SHP77 treated with DMSO at 0.1 percent for 48 hours (cell line): ENCODE measurements around the gene MRPL4.

Source experiments
- DNase-seq: peaks from one replicate; lab custom pipeline; 2025; lab: John Stamatoyannopoulos, UW

Gene MRPL4

DNA sequence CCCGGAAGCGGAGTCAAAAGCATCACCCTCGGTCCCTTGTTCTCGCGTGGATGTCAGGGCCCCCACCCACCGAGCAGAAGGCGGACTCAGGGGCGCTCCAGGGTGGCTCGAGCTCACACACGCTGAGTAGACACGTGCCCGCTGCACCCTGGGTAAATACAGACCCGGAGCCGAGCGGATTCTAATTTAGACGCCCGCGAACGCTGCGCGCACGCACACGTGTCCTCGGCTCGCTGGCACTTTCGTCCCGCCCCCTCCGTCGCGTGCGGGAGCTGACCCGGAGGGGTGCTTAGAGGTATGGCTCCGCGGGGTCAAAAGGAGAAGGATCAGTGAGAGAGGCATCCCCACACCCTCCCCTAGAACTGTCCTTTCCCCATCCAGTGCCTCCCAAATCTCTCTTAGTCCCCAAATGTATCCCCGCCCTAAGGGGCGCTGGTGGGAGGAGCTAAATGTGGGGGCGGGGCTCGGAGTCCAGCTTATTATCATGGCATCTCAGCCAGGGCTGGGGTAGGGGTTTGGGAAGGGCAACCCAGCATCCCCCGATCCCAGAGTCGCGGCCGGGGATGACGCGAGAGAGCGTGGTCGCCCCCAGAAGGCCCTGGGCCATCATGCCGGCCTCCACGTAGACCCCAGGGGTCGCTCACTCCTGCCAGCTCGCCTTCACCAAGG lies 37.3 kb downstream of the MRPL4 start:
- peak; percentile 66 for DNase-seq

DNA sequence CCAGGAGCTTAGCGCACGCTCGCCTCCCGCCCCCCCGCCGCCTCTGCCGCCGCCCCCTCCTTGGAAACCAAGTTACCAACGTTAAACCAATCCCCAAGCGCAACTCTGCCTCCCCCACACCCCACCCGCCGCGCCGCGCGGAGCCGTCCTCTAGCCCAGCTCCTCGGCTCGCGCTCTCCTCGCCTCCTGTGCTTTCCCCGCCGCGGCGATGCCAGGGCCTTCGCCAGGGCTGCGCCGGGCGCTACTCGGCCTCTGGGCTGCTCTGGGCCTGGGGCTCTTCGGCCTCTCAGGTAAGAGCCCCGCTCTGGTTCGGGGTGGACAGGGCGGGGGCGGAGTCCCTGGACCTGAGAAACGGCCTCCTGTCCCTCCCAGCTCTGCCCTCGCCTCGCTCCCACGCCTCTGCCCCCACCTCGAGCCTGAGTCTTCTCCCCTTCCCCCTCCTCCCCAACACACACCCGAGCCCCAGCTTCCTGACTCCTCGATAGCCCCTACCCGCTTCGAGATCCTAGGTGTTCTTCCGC lies 37.9 kb downstream of the MRPL4 start, which contains the start of gene ICAM5:
TSS of gene ICAM5 (plus strand) at position 117 of the 521 bp plus-strand sequence. CDS start at position 209, 92 bp downstream.
- DNase-seq, result no peak

DNA sequence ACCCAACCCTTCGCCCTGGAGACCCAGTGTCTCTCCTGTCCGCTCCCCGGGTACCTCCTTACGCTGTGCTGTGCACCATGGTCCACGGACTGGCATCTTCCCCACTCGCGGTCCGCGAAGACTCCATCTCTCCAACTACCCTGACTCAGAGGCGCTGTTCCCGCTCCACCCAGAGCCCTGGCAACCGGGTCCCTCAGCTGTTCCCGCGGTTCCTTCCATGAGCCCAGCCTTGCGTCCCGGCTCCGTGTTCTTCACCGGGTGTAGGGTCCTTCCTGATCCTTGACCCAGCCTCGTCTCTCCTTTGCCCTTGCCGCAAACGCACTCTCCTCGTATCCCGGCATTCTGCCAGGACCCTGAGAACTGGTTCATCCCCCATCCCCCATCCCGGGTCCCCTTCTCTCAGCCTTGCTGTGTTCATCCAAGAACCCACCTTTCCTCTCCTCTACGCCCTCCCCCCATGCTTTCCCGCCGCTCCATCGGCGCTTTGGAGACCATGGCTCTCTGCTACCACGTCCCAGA lies 38.4 kb downstream of the MRPL4 start:
- no peak for DNase-seq

DNA sequence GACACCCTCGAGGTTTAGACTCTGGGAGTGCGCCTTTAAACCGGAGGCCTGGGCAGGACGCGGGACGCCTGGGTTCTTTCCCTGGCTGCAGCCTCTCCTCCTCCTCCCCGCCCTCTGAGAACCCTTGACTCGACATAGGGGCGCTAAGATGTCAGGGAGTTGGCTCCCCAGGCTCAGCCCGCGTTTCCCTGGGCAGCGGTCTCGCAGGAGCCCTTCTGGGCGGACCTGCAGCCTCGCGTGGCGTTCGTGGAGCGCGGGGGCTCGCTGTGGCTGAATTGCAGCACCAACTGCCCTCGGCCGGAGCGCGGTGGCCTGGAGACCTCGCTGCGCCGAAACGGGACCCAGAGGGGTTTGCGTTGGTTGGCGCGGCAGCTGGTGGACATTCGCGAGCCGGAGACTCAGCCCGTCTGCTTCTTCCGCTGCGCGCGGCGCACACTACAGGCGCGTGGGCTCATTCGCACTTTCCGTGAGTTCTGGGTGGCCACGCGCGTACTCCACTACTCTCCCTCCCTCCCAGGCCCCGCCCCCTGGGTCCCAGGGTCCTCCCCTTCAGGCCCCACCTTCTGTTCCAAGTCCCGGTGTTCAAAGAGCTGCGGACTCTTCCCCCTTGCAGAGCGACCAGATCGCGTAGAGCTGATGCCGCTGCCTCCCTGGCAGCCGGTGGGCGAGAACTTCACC lies 39.0 kb downstream of the MRPL4 start:
- no peak for DNase-seq

DNA sequence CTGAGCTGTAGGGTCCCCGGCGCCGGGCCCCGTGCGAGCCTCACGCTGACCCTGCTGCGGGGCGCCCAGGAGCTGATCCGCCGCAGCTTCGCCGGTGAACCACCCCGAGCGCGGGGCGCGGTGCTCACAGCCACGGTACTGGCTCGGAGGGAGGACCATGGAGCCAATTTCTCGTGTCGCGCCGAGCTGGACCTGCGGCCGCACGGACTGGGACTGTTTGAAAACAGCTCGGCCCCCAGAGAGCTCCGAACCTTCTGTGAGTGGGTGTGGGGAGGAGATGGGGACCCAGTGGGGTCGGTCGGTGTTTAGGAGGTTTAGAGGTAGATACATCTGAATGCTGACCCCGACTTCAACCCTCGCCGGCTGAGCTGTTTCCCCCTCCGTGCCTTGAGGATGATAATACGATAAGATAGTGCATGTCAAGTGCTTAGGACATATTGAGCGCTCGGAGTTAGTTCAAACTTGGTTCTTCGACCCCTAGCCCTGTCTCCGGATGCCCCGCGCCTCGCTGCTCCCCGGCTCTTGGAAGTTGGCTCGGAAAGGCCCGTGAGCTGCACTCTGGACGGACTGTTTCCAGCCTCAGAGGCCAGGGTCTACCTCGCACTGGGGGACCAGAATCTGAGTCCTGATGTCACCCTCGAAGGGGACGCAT lies 39.7 kb downstream of the MRPL4 start:
- no peak for DNase-seq

DNA sequence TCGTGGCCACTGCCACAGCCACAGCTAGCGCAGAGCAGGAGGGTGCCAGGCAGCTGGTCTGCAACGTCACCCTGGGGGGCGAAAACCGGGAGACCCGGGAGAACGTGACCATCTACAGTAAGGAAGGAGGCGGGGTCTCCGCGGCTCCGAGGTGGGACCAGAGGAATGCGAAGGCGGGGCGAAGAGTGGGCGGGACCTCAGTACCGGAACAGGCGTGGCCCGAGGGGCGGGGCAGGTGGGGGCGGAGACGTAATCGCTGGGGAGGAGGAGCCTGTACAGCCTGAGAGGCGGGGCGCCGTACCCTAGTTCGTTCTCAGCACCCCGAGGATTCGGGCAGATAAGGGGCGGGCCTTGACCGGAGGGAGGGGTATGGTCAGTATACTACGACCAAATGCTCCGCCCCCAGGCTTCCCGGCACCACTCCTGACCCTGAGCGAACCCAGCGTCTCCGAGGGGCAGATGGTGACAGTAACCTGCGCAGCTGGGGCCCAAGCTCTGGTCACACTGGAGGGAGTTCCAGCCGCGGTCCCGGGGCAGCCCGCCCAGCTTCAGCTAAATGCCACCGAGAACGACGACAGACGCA lies 40.3 kb downstream of the MRPL4 start:
- DNase-seq, result peak; percentile 55

DNA sequence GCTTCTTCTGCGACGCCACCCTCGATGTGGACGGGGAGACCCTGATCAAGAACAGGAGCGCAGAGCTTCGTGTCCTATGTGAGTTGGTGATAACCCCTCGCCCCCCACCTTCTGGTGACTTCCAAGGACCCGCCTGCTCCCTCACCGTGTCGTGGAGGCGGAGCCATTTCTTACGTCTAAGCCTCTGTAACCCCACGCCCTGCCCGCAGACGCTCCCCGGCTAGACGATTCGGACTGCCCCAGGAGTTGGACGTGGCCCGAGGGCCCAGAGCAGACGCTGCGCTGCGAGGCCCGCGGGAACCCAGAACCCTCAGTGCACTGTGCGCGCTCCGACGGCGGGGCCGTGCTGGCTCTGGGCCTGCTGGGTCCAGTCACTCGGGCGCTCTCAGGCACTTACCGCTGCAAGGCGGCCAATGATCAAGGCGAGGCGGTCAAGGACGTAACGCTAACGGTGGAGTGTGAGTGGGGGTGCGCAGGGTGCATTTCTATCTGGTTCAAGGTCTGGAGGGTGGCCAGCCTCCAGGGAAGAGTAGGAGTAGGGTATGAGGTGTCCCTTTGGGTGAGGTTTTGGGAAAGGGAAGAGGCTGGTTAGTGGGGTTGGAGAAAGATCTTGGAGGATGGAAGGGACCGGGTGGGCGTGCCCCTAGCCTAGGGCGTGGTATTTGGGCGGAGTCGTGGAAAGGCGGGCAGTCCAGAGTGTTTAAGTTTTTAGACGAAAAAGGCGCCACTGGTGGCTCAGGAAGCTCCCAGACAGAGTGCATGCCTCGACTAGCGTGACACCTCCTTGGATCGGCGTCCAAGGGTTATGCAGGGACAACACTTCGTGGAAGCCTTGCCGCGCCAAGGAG lies 41.0 kb downstream of the MRPL4 start:
- DNase-seq, result no peak

DNA sequence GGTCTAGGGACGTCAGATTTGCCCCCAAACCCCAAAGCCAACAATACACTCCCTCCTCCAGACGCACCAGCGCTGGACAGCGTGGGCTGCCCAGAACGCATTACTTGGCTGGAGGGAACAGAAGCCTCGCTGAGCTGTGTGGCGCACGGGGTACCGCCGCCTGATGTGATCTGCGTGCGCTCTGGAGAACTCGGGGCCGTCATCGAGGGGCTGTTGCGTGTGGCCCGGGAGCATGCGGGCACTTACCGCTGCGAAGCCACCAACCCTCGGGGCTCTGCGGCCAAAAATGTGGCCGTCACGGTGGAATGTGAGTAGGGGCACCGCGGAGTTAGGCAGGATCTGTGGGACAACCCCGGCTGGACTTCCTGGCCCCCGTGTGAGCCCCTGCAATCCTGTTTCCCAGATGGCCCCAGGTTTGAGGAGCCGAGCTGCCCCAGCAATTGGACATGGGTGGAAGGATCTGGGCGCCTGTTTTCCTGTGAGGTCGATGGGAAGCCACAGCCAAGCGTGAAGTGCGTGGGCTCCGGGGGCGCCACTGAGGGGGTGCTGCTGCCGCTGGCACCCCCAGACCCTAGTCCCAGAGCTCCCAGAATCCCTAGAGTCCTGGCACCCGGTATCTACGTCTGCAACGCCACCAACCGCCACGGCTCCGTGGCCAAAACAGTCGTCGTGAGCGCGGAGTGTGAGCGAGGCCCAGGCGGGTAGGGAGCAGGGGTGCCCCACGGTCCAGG lies 41.8 kb downstream of the MRPL4 start:
- no peak for DNase-seq

DNA sequence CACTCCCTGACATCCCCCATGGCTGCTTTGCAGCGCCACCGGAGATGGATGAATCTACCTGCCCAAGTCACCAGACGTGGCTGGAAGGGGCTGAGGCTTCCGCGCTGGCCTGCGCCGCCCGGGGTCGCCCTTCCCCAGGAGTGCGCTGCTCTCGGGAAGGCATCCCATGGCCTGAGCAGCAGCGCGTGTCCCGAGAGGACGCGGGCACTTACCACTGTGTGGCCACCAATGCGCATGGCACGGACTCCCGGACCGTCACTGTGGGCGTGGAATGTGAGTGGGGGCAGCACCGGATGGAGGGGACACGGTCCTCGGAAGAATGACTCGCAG lies 42.3 kb downstream of the MRPL4 start:
- no peak for DNase-seq

DNA sequence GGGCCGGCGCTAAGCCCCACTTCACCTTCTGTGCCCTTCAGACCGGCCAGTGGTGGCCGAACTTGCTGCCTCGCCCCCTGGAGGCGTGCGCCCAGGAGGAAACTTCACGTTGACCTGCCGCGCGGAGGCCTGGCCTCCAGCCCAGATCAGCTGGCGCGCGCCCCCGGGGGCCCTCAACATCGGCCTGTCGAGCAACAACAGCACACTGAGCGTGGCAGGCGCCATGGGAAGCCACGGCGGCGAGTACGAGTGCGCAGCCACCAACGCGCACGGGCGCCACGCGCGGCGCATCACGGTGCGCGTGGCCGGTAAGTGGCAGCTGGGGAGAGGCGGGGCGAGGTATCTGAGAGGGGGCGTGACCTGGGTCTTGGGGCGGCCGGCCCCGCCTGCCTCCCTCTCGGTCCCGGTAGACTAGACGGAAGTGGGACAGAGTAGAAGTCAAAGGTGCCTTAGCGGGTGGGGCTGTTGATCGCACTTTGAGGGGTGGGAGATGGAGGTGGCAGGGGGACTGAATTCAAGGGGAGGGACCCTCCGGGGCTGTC lies 43.4 kb downstream of the MRPL4 start:
- DNase-seq, result no peak

DNA sequence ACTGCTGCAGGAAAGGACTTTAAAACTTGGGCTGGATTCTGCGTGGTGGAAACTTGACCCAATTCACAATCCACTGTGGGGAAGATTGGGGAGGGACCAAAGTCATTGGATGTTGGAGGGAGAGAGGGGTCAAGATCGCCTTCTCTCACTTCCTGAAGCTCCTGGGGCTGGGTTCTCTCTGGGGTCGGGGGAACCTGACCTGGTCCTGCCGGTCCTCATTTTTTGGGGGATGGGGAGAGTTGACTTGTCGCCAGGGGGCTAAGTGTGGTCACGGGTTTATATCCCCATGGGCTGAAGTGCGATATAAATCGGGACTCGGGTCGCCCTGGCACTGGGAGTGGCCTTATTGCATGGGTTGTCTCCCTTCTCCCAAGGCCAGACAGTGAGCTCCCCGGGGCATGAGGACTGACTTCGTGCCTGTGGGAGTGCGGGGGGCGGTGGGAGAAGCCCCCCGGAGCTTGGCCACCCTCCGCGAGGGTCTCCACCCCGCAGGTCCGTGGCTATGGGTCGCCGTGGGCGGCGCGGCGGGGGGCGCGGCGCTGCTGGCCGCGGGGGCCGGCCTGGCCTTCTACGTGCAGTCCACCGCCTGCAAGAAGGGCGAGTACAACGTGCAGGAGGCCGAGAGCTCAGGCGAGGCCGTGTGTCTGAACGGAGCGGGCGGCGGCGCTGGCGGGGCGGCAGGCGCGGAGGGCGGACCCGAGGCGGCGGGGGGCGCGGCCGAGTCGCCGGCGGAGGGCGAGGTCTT lies 44.0 kb downstream of the MRPL4 start:
- DNase-seq, result no peak

DNA sequence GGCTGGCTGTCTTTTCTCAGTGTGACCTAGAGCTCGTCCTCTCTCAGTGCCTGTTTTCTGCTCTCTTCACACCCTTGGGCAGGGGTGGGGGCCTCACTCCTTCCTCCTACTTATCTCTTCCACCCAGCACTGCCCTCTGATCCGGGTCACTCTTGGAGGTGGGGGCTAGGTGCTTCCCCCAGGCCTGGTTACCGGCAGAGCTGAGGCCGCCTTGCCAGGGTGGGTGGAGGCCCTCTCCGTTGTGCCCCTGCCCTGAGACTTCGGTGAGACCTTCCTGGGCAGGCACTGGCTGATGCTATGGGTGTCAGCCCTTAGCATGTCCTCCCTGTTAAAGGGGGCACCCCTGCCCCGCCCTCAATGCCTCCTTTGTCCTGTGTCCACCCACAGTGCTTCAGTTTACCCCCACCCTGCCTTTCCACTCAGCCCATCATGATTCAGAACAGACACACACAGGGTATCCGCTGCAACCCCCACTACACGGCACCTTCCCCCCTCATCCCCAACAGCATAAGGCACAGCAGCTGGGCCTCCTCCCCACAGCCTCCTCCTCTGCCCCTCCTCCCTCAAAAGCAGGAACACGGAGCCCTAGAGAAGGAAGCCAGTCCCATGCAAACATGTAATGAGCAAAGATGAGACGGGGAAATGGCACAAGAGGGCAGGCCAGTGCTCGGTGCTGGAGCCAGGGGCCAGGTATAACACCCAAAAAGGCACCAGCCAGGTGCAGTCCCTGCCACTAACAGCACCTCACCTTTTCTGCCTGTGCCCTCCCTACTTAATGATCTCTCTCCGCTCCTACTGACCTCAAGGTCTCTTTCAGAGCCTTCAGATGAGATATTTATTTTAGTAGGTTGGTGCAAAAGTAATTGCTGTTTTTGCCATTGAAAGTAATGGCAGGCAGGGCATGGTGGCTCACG lies 47.8 kb downstream of the MRPL4 start:
- no peak for DNase-seq

DNA sequence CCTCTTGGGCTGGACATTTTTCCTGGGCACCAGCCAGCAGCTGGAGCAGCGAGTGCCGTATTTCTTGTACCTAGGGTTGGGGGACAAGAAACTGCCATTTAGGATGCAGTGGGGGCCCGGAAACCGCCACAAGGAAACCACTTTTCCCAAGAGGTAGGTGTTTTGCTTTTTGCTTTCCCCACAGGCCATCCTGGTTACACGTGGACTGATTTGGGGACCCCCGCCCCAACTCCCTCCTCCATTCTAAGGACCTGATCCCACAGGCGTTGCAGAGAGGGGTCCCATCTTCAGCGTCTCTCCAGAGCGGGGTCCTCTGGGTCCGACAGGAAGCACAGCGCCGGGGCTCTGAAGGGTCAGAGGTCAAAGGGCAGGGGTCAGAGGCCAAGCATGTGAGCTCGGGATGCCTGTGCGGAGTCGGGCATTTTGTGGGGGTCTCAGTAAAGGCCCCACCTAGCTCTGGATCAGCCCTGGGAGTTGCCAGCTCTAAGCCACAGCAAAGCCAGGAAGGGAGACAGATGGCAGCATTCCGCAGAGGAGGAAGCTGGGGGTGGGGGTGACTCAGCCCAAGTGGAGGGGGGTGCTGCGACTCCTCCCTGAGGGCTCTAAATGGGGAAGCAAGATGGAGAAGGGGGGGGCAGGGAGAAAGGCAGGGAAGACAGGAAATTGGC lies 53.3 kb downstream of the MRPL4 start:
- DNase-seq, result no peak

DNA sequence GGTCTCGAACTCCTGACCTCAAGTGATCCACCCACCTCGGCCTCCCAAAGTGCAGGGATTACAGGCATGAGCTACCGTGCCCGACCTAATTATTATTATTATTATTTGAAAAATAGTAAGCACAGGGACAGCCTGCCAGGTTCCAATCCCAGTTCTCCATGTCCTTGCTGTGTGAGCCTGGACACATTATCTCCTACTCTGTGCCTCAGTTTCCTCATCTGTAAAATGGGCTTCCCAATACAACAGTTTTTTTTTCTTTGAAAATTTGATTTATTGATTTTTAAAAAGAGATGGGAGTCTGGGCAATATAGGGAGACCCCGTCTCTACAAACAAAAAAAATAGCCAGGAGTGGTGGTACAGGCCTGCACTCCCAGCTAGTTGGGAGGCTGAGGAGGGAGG lies 54.3 kb downstream of the MRPL4 start:
- DNase-seq, result no peak

DNA sequence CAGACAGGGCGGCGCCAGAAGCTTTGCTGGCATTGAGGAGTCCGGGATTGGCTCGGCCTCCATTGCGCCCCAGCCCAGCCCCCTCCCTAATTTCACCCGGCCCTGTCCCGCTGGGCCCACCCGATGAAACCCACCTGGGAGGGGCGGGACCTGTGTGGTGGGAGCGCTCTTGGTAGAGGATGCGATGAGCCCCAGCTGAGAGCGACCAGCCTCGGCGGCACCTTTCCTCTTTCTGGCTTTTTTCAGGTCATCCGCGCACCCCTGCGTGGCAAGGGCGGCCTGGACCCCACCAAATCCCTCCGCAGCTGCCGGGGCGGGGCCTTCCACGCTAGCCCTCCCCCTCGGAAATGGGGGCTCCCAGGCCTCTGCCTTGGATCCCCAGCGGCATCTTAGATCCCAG lies 57.4 kb downstream of the MRPL4 start, which contains the start of gene ZGLP1:
TSS of gene ZGLP1 (minus strand) at position 393 of the 400 bp plus-strand sequence.
- no peak for DNase-seq
